Stimulated activated CD8-positive, alpha-beta memory T cell treated with anti-CD3 and anti-CD28 coated beads, Interleukin-12 subunit alpha, Interleukin-12 subunit beta, amount 100 ng/mL, for 4 hours (primary cell): Measurements from ENCODE around the gene TRIM2.
"Not testable (repeated sequence)": the region's sequence is repeated elsewhere in the genome, so short reads cannot be mapped to it uniquely, and the experiment has no call there.

Source experiments
- DNase-seq: peaks from one replicate; pipeline ENCODE4 v3.0.0-alpha.2; 2020; ENCODE audit warnings: low read depth

TRIM2 gene

GRCh38 chr4:153189016-153189801, 15.0 kb upstream of the TRIM2 start:
- no peak for DNase-seq

GRCh38 chr4:153191795-153192363, 12.4 kb upstream of the TRIM2 start:
- DNase-seq: no peak

- no peak for DNase-seq
Observed at GRCh38 chr4:153197301-153197700, 6.9 kb upstream of the TRIM2 start.

GRCh38 chr4:153198719-153199118, 5.5 kb upstream of the TRIM2 start:
- DNase-seq: no peak

- not testable (repeated sequence) for DNase-seq
Observed at GRCh38 chr4:153203746-153204145, 497 bp upstream of the TRIM2 start.

GRCh38 chr4:153204728-153205648, 745 bp downstream of the TRIM2 start:
- no peak for DNase-seq

GRCh38 chr4:153205757-153206156, 1.5 kb downstream of the TRIM2 start:
- DNase-seq: no peak

- no peak for DNase-seq
Observed at GRCh38 chr4:153206534-153206933, 2.3 kb downstream of the TRIM2 start.

GRCh38 chr4:153207027-153207426, 2.8 kb downstream of the TRIM2 start:
- DNase-seq: no peak

GRCh38 chr4:153207567-153207966, 3.3 kb downstream of the TRIM2 start:
- DNase-seq: no peak

GRCh38 chr4:153209410-153209809, 5.2 kb downstream of the TRIM2 start:
- no peak for DNase-seq

- DNase-seq: no peak
Observed at GRCh38 chr4:153210727-153211126, 6.5 kb downstream of the TRIM2 start.

GRCh38 chr4:153211986-153212728, 7.9 kb downstream of the TRIM2 start:
- no peak for DNase-seq

GRCh38 chr4:153212736-153213135, 8.5 kb downstream of the TRIM2 start:
- no peak for DNase-seq

GRCh38 chr4:153215921-153216320, 11.7 kb downstream of the TRIM2 start:
- DNase-seq: no peak

GRCh38 chr4:153216546-153216945, 12.3 kb downstream of the TRIM2 start:
- no peak for DNase-seq

GRCh38 chr4:153217440-153217839, 13.2 kb downstream of the TRIM2 start:
- no peak for DNase-seq

- DNase-seq: no peak
Observed at GRCh38 chr4:153218961-153219360, 14.7 kb downstream of the TRIM2 start.

GRCh38 chr4:153220682-153221395, 16.6 kb downstream of the TRIM2 start:
- DNase-seq: no peak

- no peak for DNase-seq
Observed at GRCh38 chr4:153221783-153222706, 17.8 kb downstream of the TRIM2 start.
